GM10847 (cell line): Measurements from ENCODE around the gene SPIRE1.

Source experiments
- POLR2A ChIP-seq: IDR thresholded peaks from 2 replicates; pipeline ENCODE4 v1.6.1; 2011; ENCODE audit not compliant: insufficient read length; ENCODE audit errors: extremely low read depth

Gene SPIRE1

GRCh38 chr18:12589448-12589847 is 68.5 kb downstream of the SPIRE1 start:
- TF ChIP-seq POLR2A: no peak

GRCh38 chr18:12586956-12587355 is 71.0 kb downstream of the SPIRE1 start:
- no peak for TF ChIP-seq POLR2A

GRCh38 chr18:12585218-12585617 is 72.7 kb downstream of the SPIRE1 start:
- no peak for TF ChIP-seq POLR2A

- TF ChIP-seq POLR2A: no peak
Measured at GRCh38 chr18:12580630-12581342, 77.1 kb downstream of the SPIRE1 start.

- TF ChIP-seq POLR2A: no peak
Measured at GRCh38 chr18:12579775-12580174, 78.1 kb downstream of the SPIRE1 start.

GRCh38 chr18:12577848-12578247 is 80.1 kb downstream of the SPIRE1 start:
- no peak for TF ChIP-seq POLR2A

- no peak for TF ChIP-seq POLR2A
Measured at GRCh38 chr18:12574494-12575185, 83.3 kb downstream of the SPIRE1 start.

GRCh38 chr18:12571630-12572029 is 86.3 kb downstream of the SPIRE1 start:
- no peak for TF ChIP-seq POLR2A

- TF ChIP-seq POLR2A: no peak
Measured at GRCh38 chr18:12569791-12570190, 88.1 kb downstream of the SPIRE1 start.

GRCh38 chr18:12567849-12568248 is 90.1 kb downstream of the SPIRE1 start:
- TF ChIP-seq POLR2A: no peak

GRCh38 chr18:12564861-12565260 is 93.0 kb downstream of the SPIRE1 start:
- no peak for TF ChIP-seq POLR2A

- no peak for TF ChIP-seq POLR2A
Measured at GRCh38 chr18:12564378-12564777, 93.5 kb downstream of the SPIRE1 start.

- TF ChIP-seq POLR2A: no peak
Measured at GRCh38 chr18:12559319-12559718, 98.6 kb downstream of the SPIRE1 start.

GRCh38 chr18:12556946-12557806 is 100.7 kb downstream of the SPIRE1 start:
- TF ChIP-seq POLR2A: no peak

GRCh38 chr18:12554796-12555388 is 103.0 kb downstream of the SPIRE1 start:
- TF ChIP-seq POLR2A: no peak

GRCh38 chr18:12552879-12553242 is 105.0 kb downstream of the SPIRE1 start:
- TF ChIP-seq POLR2A: no peak

GRCh38 chr18:12543697-12544096 is 114.2 kb downstream of the SPIRE1 start:
- TF ChIP-seq POLR2A: no peak
